Stimulated activated CD8-positive, alpha-beta memory T cell treated with anti-CD3 and anti-CD28 coated beads, Interleukin-15, amount 100 ng/mL, for 1 hour (primary cell): ENCODE results near the gene ETV1.

Experiments used
- DNase-seq: peaks from one replicate; pipeline ENCODE4 v3.0.0-alpha.2; 2020; ENCODE audit warnings: low read depth

Gene ETV1

GRCh38 chr7:13986208-13986607 is 3.3 kb downstream of the ETV1 start:
- DNase-seq, result no peak

- DNase-seq, result no peak
These were observed 4.4 kb downstream of the ETV1 start for GRCh38 chr7:13984831-13985685.

- DNase-seq, result no peak
These were observed 5.4 kb downstream of the ETV1 start for GRCh38 chr7:13984061-13984460.

- DNase-seq, result no peak
These were observed 6.4 kb downstream of the ETV1 start for GRCh38 chr7:13982940-13983677.

GRCh38 chr7:13981070-13981469 is 8.4 kb downstream of the ETV1 start:
- DNase-seq, result no peak

- no peak for DNase-seq
These were observed 9.0 kb downstream of the ETV1 start for GRCh38 chr7:13980474-13980873.

GRCh38 chr7:13979671-13980435 is 9.6 kb downstream of the ETV1 start:
- DNase-seq, result no peak

- DNase-seq, result no peak
These were observed 12.9 kb downstream of the ETV1 start for GRCh38 chr7:13976594-13976993.

- DNase-seq, result no peak
These were observed 24.4 kb downstream of the ETV1 start for GRCh38 chr7:13965077-13965476.

GRCh38 chr7:13963925-13964324 is 25.5 kb downstream of the ETV1 start:
- DNase-seq, result no peak

GRCh38 chr7:13955494-13955893 is 34.0 kb downstream of the ETV1 start:
- no peak for DNase-seq

GRCh38 chr7:13953368-13953767 is 36.1 kb downstream of the ETV1 start:
- DNase-seq, result no peak

GRCh38 chr7:13952921-13953320 is 36.5 kb downstream of the ETV1 start:
- no peak for DNase-seq

- no peak for DNase-seq
These were observed 39.5 kb downstream of the ETV1 start for GRCh38 chr7:13949939-13950338.

GRCh38 chr7:13949445-13949844 is 40.0 kb downstream of the ETV1 start:
- DNase-seq, result no peak

- no peak for DNase-seq
These were observed 41.3 kb downstream of the ETV1 start for GRCh38 chr7:13948019-13948801.

GRCh38 chr7:13947535-13947934 is 41.9 kb downstream of the ETV1 start:
- no peak for DNase-seq

- DNase-seq, result no peak
These were observed 43.3 kb downstream of the ETV1 start for GRCh38 chr7:13946181-13946580.

- DNase-seq, result no peak
These were observed 43.8 kb downstream of the ETV1 start for GRCh38 chr7:13945670-13946069.

GRCh38 chr7:13933536-13933935 is 55.9 kb downstream of the ETV1 start:
- DNase-seq, result no peak

GRCh38 chr7:13933091-13933490 is 56.4 kb downstream of the ETV1 start:
- no peak for DNase-seq

- DNase-seq, result no peak
These were observed 57.3 kb downstream of the ETV1 start for GRCh38 chr7:13932131-13932530.
